ENCODE data around the gene REEP3. TPM values are rescaled to one million over a fixed set of nuclear protein-coding genes. Genes with fewer than 3 reads are reported as not detected.

The REEP3 gene
- total and polyA plus RNA-seq, 2 of the 8 experiments (the other 6 are each of a cell fraction or from before 2014, with no cell fraction given): 5.8 to 31.5 TPM

DNA sequence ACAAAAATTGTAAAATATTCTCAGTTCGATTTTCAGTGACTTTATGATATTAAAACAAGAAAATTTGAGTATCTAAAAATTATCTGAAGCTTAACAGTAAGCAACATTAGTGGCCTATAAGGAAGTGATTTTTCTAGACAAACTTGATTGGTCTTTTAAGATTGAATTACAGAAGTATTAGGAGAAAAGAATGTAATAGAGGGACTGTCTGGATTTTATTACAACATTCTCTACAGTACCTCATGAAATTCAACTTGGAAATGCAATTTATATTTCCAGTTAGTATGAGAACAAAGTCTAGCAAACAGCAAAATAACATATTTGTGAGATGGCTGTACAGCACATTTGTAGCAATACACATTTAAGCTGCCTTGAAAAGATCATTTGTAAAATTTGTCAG is 18.8 kb downstream of the REEP3 start (continued):
- TF ChIP-seq MAFK (IDR thresholded peaks at IDR 0.05; ENCODE audit: low read depth, low read length) (no peak), TAF7 (optimal IDR thresholded peaks at IDR 0.05; ENCODE audit: borderline replicate concordance, low read depth, low read length) (no peak), NRF1 (IDR thresholded peaks at IDR 0.05; ENCODE audit: low read depth, low read length) (no peak), KDM1A (IDR thresholded peaks at IDR 0.05; ENCODE audit: borderline replicate concordance, low read length) (no peak), TEAD4 (IDR thresholded peaks at IDR 0.05; ENCODE audit: low read depth, low read length) (no peak)

Data from H1 (cell line).